Measurements from ENCODE around the gene SCAMP3. TPM values are rescaled to one million over a fixed set of nuclear protein-coding genes. Genes with fewer than 3 reads are reported as not detected.
"Not testable (repeated sequence)": the region's sequence is repeated elsewhere in the genome, so short reads cannot be mapped to it uniquely, and the experiment has no call there.

Gene SCAMP3
- total and polyA plus RNA-seq, 2 donors from 2014 or later = 66.7 to 89.1 TPM

DNA sequence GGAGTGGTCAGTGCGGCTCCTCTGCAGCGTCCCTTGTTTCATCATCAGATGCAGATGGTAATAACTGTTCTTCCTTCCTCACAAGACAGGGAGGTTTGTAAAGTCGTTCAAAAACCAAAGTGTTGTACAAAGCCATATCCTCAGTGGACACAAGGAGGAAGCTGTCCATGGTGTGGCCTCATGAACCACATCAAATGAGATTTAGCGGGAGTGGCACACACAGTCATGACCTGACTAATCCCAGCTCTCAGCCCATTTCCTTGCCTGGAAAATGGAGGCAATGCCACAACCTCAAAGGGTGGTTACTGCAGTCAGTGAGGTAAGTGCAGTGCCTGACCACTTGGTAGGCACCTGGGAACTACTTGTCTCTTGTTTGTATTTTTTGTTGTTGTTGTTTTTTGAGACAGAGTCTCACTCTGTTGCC is 20.3 kb downstream of the SCAMP3 start:
- Histone ChIP-seq H3K27me3 (ENCODE audit: control insufficient read depth, insufficient read depth, low read length) (no peaks in the 10 kb centered on the region), H3K36me3 (ENCODE audit: control insufficient read depth in 2 of 3, insufficient read depth in 3 of 3, low read length in 3 of 3) (peaks cover 0 to 5% (median 0%) of the 10 kb centered on the region in 3 donors), H3K9me3 (ENCODE audit: control insufficient read depth in 2 of 3, insufficient read depth in 1 of 3, low read length in 3 of 3) (no peaks in the 10 kb centered on the region), H3K4me3 (ENCODE audit: low read length in 3 of 3) (no peak overlapping the region), H3K4me1 (ENCODE audit: control insufficient read depth in 2 of 3, insufficient read depth in 2 of 3, low read depth in 1 of 3, low read length in 3 of 3) (peaks cover 0 to 11% (median 9%) of the 10 kb centered on the region in 3 donors), H3K27ac (ENCODE audit: low read depth in 2 of 2, low read length in 2 of 2) (no peak overlapping the region), H3K9ac (ENCODE audit: low read length in 3 of 3) (no peak overlapping the region)
- TF ChIP-seq, protein P1, sequence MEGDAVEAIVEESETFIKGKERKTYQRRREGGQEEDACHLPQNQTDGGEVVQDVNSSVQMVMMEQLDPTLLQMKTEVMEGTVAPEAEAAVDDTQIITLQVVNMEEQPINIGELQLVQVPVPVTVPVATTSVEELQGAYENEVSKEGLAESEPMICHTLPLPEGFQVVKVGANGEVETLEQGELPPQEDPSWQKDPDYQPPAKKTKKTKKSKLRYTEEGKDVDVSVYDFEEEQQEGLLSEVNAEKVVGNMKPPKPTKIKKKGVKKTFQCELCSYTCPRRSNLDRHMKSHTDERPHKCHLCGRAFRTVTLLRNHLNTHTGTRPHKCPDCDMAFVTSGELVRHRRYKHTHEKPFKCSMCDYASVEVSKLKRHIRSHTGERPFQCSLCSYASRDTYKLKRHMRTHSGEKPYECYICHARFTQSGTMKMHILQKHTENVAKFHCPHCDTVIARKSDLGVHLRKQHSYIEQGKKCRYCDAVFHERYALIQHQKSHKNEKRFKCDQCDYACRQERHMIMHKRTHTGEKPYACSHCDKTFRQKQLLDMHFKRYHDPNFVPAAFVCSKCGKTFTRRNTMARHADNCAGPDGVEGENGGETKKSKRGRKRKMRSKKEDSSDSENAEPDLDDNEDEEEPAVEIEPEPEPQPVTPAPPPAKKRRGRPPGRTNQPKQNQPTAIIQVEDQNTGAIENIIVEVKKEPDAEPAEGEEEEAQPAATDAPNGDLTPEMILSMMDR (IDR thresholded peaks at IDR 0.05; ENCODE audit: borderline replicate concordance, extremely low read depth, insufficient read depth) = no peak
- intact Hi-C loops (cut with DNase I) = no loop called here
- FAIRE-seq = no peak
- no peak for DNase-seq

DNA sequence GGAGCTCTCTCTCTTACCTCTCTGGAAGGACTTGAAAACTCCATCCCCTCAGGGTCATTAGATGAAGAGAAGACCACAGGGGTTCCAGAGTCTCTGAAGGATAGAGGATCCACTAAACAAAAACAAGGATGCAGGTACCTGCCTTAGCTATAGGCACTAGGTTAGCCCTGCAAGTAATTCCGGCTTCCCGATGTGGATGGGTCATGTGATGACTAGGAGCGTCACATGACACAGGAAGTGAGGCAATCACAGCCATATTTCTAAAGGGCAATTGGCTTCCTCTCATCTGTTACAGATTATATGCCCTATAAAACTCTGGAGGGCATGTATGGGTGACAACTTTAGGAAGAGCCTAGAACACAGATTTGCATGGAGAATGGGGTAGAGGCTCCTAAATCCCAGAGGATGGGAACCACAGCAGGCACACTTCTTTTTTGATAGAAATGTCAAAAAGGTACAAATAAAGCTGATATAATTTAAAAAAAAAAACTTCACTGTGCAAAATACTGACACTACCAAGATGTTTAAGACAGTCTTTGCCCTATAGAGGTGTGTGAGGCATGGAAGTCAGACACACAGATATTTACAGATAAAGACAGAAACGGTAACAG is 21.0 kb downstream of the SCAMP3 start:
- FAIRE-seq (no peak), DNase-seq (peak in 4 of 5 donors; percentile 78 to 93 (median 85))
- H3K4me3 ChIP-seq (ENCODE audit: low read length in 3 of 3) = peak overlapping the region; percentile 50 to 84 (median 68)
- intact Hi-C loops (cut with DNase I) = no loop called here
- H3K27me3 ChIP-seq (ENCODE audit: control insufficient read depth, insufficient read depth, low read length) = no peaks in the 10 kb centered on the region
- H3K27ac ChIP-seq (ENCODE audit: low read depth in 2 of 2, low read length in 2 of 2) = no peak overlapping the region
- TF ChIP-seq, protein P1 (IDR thresholded peaks at IDR 0.05; ENCODE audit: borderline replicate concordance, extremely low read depth, insufficient read depth) = no peak
- H3K9ac ChIP-seq (ENCODE audit: low read length in 3 of 3) = peak overlapping the region in 2 of 3 donors; percentile 32 to 53
- H3K36me3 ChIP-seq (ENCODE audit: control insufficient read depth in 2 of 3, insufficient read depth in 3 of 3, low read length in 3 of 3) = peaks cover 0 to 7% (median 0%) of the 10 kb centered on the region in 3 donors
- no peaks in the 10 kb centered on the region for H3K9me3 ChIP-seq (ENCODE audit: control insufficient read depth in 2 of 3, insufficient read depth in 1 of 3, low read length in 3 of 3)
- peaks cover 0 to 11% (median 9%) of the 10 kb centered on the region in 3 donors for H3K4me1 ChIP-seq (ENCODE audit: control insufficient read depth in 2 of 3, insufficient read depth in 2 of 3, low read depth in 1 of 3, low read length in 3 of 3)

DNA sequence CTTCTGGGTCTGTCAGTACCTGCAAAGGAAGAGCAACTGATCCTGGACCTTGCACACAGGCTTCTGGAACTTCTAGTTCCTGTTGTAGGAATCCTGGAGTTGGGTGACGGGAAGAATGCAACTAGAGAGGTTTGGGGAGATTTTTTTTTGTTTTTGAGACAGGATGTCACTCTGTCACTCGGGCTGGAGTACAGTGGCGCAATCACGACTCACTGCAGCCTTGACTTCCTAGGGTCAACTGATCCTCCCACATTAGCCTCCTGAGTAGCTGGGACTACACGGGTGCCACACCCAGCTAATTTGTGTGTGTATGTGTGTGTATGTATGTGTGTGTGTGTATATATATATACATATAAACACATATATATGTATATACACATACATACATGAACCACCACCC is 25.7 kb downstream of the SCAMP3 start:
- Histone ChIP-seq H3K9ac (ENCODE audit: low read length in 3 of 3) (no peak overlapping the region), H3K27me3 (ENCODE audit: control insufficient read depth, insufficient read depth, low read length) (no peaks in the 10 kb centered on the region), H3K4me1 (ENCODE audit: control insufficient read depth in 2 of 3, insufficient read depth in 2 of 3, low read depth in 1 of 3, low read length in 3 of 3) (peaks cover 0 to 2% (median 0%) of the 10 kb centered on the region in 3 donors), H3K36me3 (ENCODE audit: control insufficient read depth in 2 of 3, insufficient read depth in 3 of 3, low read length in 3 of 3) (peaks cover 0 to 13% (median 5%) of the 10 kb centered on the region in 3 donors), H3K27ac (ENCODE audit: low read depth in 2 of 2, low read length in 2 of 2) (no peak overlapping the region), H3K9me3 (ENCODE audit: control insufficient read depth in 2 of 3, insufficient read depth in 1 of 3, low read length in 3 of 3) (no peaks in the 10 kb centered on the region), H3K4me3 (ENCODE audit: low read length in 3 of 3) (no peak overlapping the region)
- DNase-seq = no peak
- intact Hi-C loops (cut with DNase I) = no loop called here
- no peak for FAIRE-seq
- TF ChIP-seq, protein P1 (IDR thresholded peaks at IDR 0.05; ENCODE audit: borderline replicate concordance, extremely low read depth, insufficient read depth) = no peak

DNA sequence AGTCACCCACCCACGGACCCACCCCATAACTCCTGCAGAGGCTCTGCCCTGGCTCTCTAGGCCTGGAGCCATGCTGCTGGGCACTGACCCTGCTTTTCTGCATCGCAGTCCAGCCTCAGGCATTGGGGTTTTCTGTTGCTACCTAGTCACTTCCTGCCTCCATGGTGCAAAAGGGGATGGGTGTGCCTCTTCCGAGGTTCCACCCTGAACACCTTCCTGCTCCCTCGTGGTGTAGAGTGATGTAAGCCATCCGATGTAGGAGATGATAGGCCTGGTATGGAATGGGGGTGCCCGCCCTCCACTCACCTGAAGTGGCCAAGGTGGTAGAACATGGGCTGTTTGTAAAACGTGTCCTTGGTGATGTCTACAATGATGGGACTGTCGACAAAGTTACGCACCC is 26.8 kb downstream of the SCAMP3 start:
- H3K9me3 ChIP-seq (ENCODE audit: control insufficient read depth in 2 of 3, insufficient read depth in 1 of 3, low read length in 3 of 3); H3K27ac ChIP-seq (ENCODE audit: low read depth in 2 of 2, low read length in 2 of 2); FAIRE-seq; H3K4me1 ChIP-seq (ENCODE audit: control insufficient read depth in 2 of 3, insufficient read depth in 2 of 3, low read depth in 1 of 3, low read length in 3 of 3); H3K27me3 ChIP-seq (ENCODE audit: control insufficient read depth, insufficient read depth, low read length); H3K9ac ChIP-seq (ENCODE audit: low read length in 3 of 3); H3K4me3 ChIP-seq (ENCODE audit: low read length in 3 of 3); DNase-seq; intact Hi-C loops (cut with DNase I): not testable (repeated sequence)
- H3K36me3 ChIP-seq (ENCODE audit: control insufficient read depth in 2 of 3, insufficient read depth in 3 of 3, low read length in 3 of 3) = peaks cover 0 to 13% (median 5%) of the 10 kb centered on the region in 3 donors

DNA sequence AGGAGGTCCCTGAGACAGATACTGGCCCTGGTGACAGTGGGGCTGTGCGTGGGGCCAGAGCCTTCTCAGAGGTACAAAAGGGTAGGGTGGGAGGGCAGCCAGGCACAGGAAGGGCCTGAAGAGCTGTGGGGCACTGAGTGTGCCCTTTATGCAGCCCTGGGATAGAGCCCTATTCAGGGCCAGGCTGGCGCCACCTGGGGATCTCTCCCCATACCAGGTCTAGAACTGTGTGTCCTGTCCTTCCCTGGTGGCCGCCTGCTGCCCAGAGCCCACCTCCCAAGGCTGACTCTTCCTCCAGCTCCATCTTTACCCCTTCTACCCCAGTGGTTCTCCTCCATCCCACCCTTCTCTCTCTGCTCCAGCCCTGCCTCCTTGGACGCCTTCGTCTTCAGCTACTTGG is 28.7 kb downstream of the SCAMP3 start:
- H3K9ac ChIP-seq (ENCODE audit: low read length in 3 of 3); FAIRE-seq; H3K27ac ChIP-seq (ENCODE audit: low read depth in 2 of 2, low read length in 2 of 2); DNase-seq; H3K27me3 ChIP-seq (ENCODE audit: control insufficient read depth, insufficient read depth, low read length); H3K9me3 ChIP-seq (ENCODE audit: control insufficient read depth in 2 of 3, insufficient read depth in 1 of 3, low read length in 3 of 3); intact Hi-C loops (cut with DNase I); H3K4me1 ChIP-seq (ENCODE audit: control insufficient read depth in 2 of 3, insufficient read depth in 2 of 3, low read depth in 1 of 3, low read length in 3 of 3); H3K4me3 ChIP-seq (ENCODE audit: low read length in 3 of 3): not testable (repeated sequence)
- H3K36me3 ChIP-seq (ENCODE audit: control insufficient read depth in 2 of 3, insufficient read depth in 3 of 3, low read length in 3 of 3) = peaks cover 0 to 13% (median 5%) of the 10 kb centered on the region in 3 donors
